Activated CD4-positive, alpha-beta T cell treated with anti-CD3 and anti-CD28 coated beads for 36 hours (primary cell): Measurements from ENCODE around the gene RAMP3. TPM values are rescaled to one million over a fixed set of nuclear protein-coding genes. Genes with fewer than 3 reads are reported as not detected.
"Not testable (repeated sequence)": the region's sequence is repeated elsewhere in the genome, so short reads cannot be mapped to it uniquely, and the experiment has no call there.

Experiments
- ATAC-seq: fragments of 200-7000 bp; cut with Tn5 transposase; one replicate; pipeline ENCODE4 v1.10.0; 2021; ENCODE audit warnings: mild to moderate bottlenecking, moderate library complexity
- CTCF ChIA-PET: fragments of 350-600 bp; sonication (Branson Sonifier 250); formaldehyde crosslinking; loops from one replicate; lab custom pipeline; 2021; ENCODE audit warnings: antibody characterized with exemption; lab: Charles Lee
- POLR2A ChIA-PET: fragments of 350-600 bp; sonication (Branson Sonifier 250); formaldehyde crosslinking; loops from one replicate; lab custom pipeline; 2021; ENCODE audit warnings: antibody characterized with exemption, inconsistent platforms; lab: Charles Lee
- DNase-seq: peaks from one replicate; pipeline ENCODE4 v3.0.0-alpha.2; 2020
- H3K27ac Mint-ChIP-seq: one replicate; pipeline ENCODE4 v1.8.0; 2021; ENCODE audit warnings: mixed read lengths
- H3K27me3 Mint-ChIP-seq: one replicate; pipeline ENCODE4 v1.8.0; 2021; ENCODE audit warnings: mixed read lengths
- H3K36me3 Mint-ChIP-seq: one replicate; pipeline ENCODE4 v1.8.0; 2021; ENCODE audit warnings: low read depth, mixed read lengths
- H3K4me1 Mint-ChIP-seq: one replicate; pipeline ENCODE4 v1.8.0; 2021; ENCODE audit warnings: mixed read lengths
- H3K4me3 Mint-ChIP-seq: one replicate; pipeline ENCODE4 v1.8.0; 2021; ENCODE audit warnings: mild to moderate bottlenecking, moderate library complexity, mixed read lengths
- H3K9me3 Mint-ChIP-seq: one replicate; pipeline ENCODE4 v1.8.0; 2021; ENCODE audit warnings: low read depth, mixed read lengths
- intact Hi-C, 2 experiments: fragments of 100-400 bp; cut with DNase I in 1 of 2; cut with micrococcal nuclease in 1 of 2; formaldehyde crosslinking; loops; one replicate each; pipeline versions ENCODE4 v1.14.2 to v1.15.1; 2022 to 2024; cut with DNase I, micrococcal nuclease
- total RNA-seq, 2 experiments: library from RNA; stranded (reverse); gene quantifications; one replicate each; pipeline ENCODE4 v1.2.3, GENCODE V29; 2021

The RAMP3 gene
- total RNA-seq, 2 experiments from 2014 or later, result not detected

DNA sequence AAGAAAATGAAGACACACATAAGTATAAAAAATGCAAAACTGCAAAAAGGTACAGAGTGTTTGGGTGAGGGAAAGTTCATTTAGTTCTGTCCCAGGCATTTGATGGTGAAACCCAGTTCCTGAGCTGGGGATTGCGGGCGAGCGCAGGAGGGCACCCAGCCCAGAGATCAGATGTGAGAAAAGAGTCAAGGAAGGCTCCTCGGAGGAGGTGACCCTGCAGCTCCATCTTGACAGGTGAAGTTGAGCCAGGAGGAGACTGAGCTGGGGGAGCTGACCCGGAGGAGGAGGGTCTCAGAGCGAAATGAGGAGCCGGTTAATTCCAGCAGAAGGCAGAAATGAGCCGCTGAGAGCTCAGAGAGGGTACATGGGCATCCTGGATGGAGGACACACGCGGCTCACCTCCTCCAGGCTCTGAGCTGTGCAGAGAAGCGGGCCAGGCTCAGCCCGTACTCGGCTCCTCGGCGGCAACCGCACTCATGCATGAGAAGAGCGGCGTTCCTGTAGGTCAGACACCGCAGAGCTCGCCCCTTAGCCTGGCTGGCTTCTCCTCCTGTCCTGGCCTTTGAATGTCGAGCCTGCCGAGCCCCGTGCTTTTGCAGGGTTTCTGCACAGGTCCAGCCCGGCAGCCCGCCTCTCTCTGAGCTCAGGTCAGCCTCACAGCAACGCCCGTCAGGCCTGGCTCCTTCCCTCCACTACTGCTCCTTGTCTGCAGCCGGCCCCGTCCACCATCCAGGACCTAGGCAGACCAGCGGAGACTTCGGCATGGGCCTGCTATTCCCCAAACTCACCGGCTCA is 9.5 kb upstream of the RAMP3 start:
- DNase-seq, result no peak
- intact Hi-C loops, result no loop called here
- ChIA-PET CTCF (interaction anchor here (0.7 to 1.1 kb wide), 2 partner anchors 12 to 1257 kb away, joined by 3 to 7 read pairs; no protein-coding TSS in a partner anchor), POLR2A (no interaction called here)
- Mint-ChIP-seq H3K4me1 (no peaks in the 10 kb centered on the region), H3K4me3 (no peak overlapping the region), H3K9me3 (no peaks in the 10 kb centered on the region), H3K36me3 (no peaks in the 10 kb centered on the region), H3K27me3 (peaks cover 9% of the 10 kb centered on the region), H3K27ac (no peak overlapping the region)
- ATAC-seq, result no peak

DNA sequence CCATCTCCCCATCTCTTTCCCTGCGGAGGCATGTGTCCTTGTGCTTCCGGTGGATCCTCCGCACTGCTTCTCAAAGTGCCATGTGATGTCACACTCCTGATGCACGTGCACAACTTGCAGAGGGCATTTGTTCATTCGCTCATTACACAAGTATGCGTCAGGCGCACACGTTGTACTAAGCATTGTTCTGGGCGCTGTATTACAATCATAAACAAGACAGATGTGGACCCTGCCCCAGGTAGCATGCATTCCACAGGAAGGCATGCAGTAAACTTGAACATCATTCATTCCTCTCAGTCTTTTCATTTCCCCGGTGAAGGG is 9.0 kb upstream of the RAMP3 start:
- DNase-seq (no peak), ATAC-seq (no peak)
- Mint-ChIP-seq H3K27ac (no peak overlapping the region), H3K9me3 (no peaks in the 10 kb centered on the region), H3K27me3 (peaks cover 9% of the 10 kb centered on the region), H3K36me3 (no peaks in the 10 kb centered on the region), H3K4me3 (no peak overlapping the region), H3K4me1 (no peaks in the 10 kb centered on the region)
- ChIA-PET CTCF (interaction anchor here (1.1 kb wide), 1 partner anchor 13 kb away, joined by 7 read pairs; no protein-coding TSS in a partner anchor), POLR2A (no interaction called here)
- intact Hi-C loops, result no loop called here

DNA sequence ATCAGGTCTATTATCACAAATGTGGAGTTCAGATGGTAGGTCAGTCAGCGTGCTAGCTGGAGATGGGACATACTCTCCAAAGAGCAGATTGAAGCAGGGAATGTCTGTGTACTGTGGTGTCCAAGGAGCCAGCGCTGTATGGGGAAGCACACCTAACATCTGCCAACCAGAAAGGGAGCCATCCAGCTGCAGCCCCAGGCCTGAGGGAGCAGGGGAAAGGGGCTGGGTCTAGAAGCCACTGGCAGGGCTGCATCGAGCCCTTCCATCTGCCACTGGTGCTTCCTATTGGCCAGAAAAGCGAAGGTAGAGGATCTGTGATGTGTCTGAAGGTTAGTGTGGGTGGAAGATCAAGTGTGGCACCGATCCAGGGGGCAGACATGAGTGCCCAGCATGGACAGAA is 8.0 kb upstream of the RAMP3 start:
- Mint-ChIP-seq H3K9me3 (no peaks in the 10 kb centered on the region), H3K36me3 (no peaks in the 10 kb centered on the region), H3K27ac (no peak overlapping the region), H3K4me1 (no peaks in the 10 kb centered on the region), H3K27me3 (peaks cover 4% of the 10 kb centered on the region), H3K4me3 (no peak overlapping the region)
- ATAC-seq (no peak), DNase-seq (no peak)
- intact Hi-C loops, result loop anchor here in 1 of 2 experiments (5.0 kb wide), 1 partner anchor 58 kb away; no protein-coding TSS in a partner anchor
- POLR2A ChIA-PET, result no interaction called here
- CTCF ChIA-PET, result interaction anchor here (0.6 kb wide), 1 partner anchor 93 kb away, joined by 3 read pairs; no protein-coding TSS in a partner anchor

DNA sequence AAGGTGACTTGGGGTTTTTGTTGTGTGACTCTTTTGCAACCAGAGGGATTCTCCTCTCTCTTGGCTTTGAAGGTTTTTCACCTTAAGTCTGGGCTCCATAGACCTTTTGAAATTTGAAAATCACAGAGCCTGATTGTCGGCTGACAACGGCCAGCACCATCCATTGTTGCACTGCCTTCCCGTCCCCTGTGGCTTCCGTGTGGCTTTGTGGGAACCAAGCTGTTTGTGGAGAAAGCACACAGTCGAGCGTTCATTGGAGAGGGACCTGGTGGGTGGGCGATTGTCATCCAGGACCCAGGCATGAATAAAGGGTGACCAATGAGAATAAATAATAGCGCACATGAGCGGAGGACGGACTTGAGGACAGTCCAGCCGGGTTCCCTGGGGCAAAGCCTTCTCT is 7.4 kb upstream of the RAMP3 start:
- no peak for DNase-seq
- Mint-ChIP-seq H3K4me3 (no peak overlapping the region), H3K36me3 (no peaks in the 10 kb centered on the region), H3K27ac (no peak overlapping the region), H3K9me3 (no peaks in the 10 kb centered on the region), H3K4me1 (no peaks in the 10 kb centered on the region), H3K27me3 (peaks cover 2% of the 10 kb centered on the region)
- intact Hi-C loops, result loop anchor here in 1 of 2 experiments (5.0 kb wide), 1 partner anchor 57 kb away; no protein-coding TSS in a partner anchor
- ChIA-PET CTCF (no interaction called here), POLR2A (no interaction called here)
- ATAC-seq, result no peak

DNA sequence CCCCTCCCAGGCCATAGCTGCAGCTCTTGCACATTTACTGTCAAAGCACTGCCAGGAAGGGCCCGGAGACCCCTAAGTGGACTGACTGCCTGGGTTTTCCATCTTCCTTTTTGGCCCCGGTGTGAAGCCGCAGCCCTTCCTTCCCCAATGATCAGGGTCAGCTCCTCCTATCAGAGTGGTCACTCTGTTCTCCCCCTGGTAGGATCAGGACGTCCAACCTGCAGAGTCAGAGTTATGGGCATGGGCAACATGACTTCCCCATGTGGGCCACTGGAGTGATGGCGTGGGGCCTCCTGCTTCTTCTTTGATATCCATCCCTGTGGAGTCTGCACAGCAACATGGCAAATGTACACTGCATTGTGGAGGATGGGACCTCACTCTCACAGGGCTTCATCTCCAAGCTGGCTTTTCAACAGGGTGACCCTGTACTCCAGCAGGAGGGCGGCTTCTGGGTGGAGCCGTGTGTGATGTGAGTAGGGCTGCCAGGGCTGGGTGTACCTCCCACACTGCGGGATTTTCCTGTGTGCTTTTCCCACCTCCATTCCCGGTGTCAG is 6.4 kb upstream of the RAMP3 start:
- no peaks in the 10 kb centered on the region for H3K36me3 Mint-ChIP-seq
- CTCF ChIA-PET, result interaction anchor here (8.2 kb wide), 1 partner anchor 108 kb away, joined by 70 read pairs; no protein-coding TSS in a partner anchor
- no peaks in the 10 kb centered on the region for H3K9me3 Mint-ChIP-seq
- POLR2A ChIA-PET, result no interaction called here
- ATAC-seq (no peak), DNase-seq (no peak)
- H3K4me1 Mint-ChIP-seq, result no peaks in the 10 kb centered on the region
- no peak overlapping the region for H3K4me3 Mint-ChIP-seq
- no peak overlapping the region for H3K27ac Mint-ChIP-seq
- peaks cover 2% of the 10 kb centered on the region for H3K27me3 Mint-ChIP-seq
- intact Hi-C loops, result loop anchor here in 1 of 2 experiments (5.0 kb wide), 1 partner anchor 56 kb away; no protein-coding TSS in a partner anchor

DNA sequence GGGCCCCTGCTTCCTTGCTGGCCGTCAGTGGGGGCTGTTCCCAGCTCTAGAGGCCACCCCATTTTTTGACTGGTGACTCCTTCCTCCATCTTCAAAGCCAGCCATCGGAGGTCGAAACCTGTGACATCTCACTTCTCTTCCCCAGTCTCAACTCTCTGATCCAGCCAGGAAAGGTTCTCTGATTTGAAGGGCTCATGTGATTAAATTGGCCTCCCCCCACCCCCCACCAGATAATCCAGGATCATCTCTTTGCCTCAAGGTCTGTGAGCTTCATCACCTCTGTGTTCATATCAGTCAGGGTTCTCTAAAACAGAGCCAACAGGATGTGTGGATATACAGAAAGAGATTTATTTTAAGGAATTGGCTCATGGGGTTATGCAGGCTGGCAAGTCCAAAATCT is 5.6 kb upstream of the RAMP3 start:
- ATAC-seq, result no peak
- intact Hi-C loops, result loop anchor here in 1 of 2 experiments (5.0 kb wide), 1 partner anchor 55 kb away; no protein-coding TSS in a partner anchor
- H3K27me3 Mint-ChIP-seq, result peaks cover 6% of the 10 kb centered on the region
- DNase-seq, result no peak
- H3K36me3 Mint-ChIP-seq, result no peaks in the 10 kb centered on the region
- CTCF ChIA-PET, result interaction anchor here (8.2 kb wide), 1 partner anchor 108 kb away, joined by 70 read pairs; no protein-coding TSS in a partner anchor
- no peak overlapping the region for H3K27ac Mint-ChIP-seq
- no peak overlapping the region for H3K4me3 Mint-ChIP-seq
- POLR2A ChIA-PET, result no interaction called here
- no peaks in the 10 kb centered on the region for H3K9me3 Mint-ChIP-seq
- no peaks in the 10 kb centered on the region for H3K4me1 Mint-ChIP-seq

DNA sequence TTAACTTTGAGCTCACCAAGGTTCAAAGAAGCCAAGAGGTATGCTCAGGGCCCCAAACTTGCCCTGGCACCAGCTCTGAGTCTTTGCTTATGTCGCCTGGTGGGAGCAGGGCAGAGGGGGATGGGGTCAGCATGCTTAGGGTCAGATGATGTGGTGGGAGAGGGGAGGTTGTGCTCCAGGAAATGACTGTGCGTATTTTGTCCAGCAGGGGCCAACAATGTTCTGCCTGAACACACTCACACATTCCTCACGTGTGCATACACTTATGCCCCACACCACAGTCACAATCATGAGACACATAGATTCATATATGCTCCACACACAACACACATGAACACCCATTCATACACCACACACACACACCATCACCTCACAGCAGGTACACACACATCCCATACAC is 4.4 kb upstream of the RAMP3 start:
- ATAC-seq (no peak), DNase-seq (no peak)
- H3K36me3 Mint-ChIP-seq, result no peaks in the 10 kb centered on the region
- POLR2A ChIA-PET, result no interaction called here
- H3K9me3 Mint-ChIP-seq, result no peaks in the 10 kb centered on the region
- no peaks in the 10 kb centered on the region for H3K4me1 Mint-ChIP-seq
- peaks cover 9% of the 10 kb centered on the region for H3K27me3 Mint-ChIP-seq
- intact Hi-C loops, result loop anchor here in 1 of 2 experiments (5.0 kb wide), 1 partner anchor 54 kb away; no protein-coding TSS in a partner anchor
- no peak overlapping the region for H3K4me3 Mint-ChIP-seq
- H3K27ac Mint-ChIP-seq, result no peak overlapping the region
- CTCF ChIA-PET, result interaction anchor here (0.6 to 8.2 kb wide), 3 partner anchors 9 to 106 kb away, joined by 3 to 70 read pairs (median 3); no protein-coding TSS in a partner anchor

DNA sequence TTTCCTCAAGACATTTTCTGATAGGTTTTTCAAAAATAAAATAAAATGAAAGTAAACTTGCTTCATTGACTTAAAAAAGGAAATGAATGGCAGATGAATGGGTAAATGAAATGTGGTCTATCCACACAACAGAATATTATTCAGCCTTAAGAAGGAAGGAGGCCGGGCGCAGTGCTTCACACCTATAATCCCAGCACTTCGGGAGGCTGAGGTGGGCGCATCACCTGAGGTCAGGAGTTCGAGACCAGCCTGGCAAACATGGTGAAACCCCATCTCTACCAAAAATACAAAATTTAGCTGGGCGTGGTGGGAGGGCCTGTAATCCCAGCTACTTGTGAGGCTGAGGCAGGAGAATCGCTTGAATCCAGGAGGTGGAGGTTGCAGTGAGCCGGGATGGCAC is 3.7 kb upstream of the RAMP3 start:
- ATAC-seq, H3K4me1 Mint-ChIP-seq, H3K27ac Mint-ChIP-seq, H3K36me3 Mint-ChIP-seq, DNase-seq, H3K4me3 Mint-ChIP-seq, H3K9me3 Mint-ChIP-seq, POLR2A ChIA-PET: not testable (repeated sequence)
- peaks cover 14% of the 10 kb centered on the region for H3K27me3 Mint-ChIP-seq
- CTCF ChIA-PET, result interaction anchor here (0.7 to 8.2 kb wide), 8 partner anchors 19 to 685 kb away, joined by 3 to 70 read pairs (median 3); no protein-coding TSS in a partner anchor
- intact Hi-C loops, result loop anchor here (1.0 to 5.0 kb wide), 3 partner anchors 53 to 700 kb away; no protein-coding TSS in a partner anchor

DNA sequence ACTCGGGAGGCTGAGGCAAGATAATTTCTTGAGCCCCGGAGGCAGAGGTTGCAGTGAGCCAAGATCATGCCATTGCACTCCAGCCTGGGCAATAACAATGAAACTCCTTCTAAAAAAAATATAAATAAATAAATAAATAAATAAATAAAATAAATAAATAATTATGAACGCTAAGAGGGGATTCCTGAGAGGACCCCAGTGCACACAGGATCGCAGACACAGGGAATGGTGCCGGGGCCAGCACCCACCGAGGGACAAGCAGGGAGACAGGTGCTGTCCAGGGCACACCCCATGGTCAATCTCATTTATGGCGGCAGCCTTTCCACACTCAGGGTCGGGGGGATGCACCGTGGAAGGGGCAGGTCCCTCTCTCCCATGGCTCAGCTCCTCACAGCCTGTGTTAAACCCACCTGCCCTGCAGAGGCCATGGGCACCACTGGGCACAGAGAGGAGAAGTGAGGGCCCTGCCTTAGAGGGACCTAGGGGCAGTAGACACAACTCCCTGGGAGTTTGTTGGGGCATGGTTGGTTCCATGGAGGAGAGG is 2.2 kb upstream of the RAMP3 start:
- intact Hi-C loops, result no loop called here

DNA sequence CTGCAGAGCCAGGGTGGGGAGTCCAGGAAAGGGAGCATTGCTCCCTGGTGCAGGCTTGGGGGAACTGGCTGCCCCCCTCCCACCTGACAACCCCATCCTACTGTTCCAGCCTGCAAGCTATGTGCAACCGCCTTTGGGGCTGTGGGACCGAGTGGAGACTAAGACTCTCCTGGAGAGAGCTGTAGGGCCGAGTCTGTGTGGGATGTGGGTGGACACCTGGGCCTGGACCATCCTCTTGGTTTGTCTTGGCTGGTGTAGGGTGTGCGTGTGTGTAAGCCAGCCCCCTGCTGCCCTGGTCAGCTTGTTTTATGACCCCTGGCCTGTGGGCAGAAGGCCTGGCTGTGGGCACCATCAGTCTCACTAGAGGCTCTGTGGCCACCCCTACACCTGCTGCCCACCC is 1.6 kb upstream of the RAMP3 start:
- ATAC-seq, result no peak
- ChIA-PET POLR2A (no interaction called here), CTCF (interaction anchor here (0.7 to 8.2 kb wide), 5 partner anchors 87 to 612 kb away, joined by 3 to 70 read pairs (median 3); no protein-coding TSS in a partner anchor)
- Mint-ChIP-seq H3K4me1 (no peaks in the 10 kb centered on the region), H3K36me3 (no peaks in the 10 kb centered on the region), H3K27ac (no peak overlapping the region), H3K27me3 (peaks cover 16% of the 10 kb centered on the region), H3K4me3 (no peak overlapping the region), H3K9me3 (no peaks in the 10 kb centered on the region)
- intact Hi-C loops, result no loop called here
- DNase-seq, result no peak

More for the DNA sequence above, 2.2 kb upstream of the RAMP3 start:
- CTCF ChIA-PET, result interaction anchor here (0.6 to 8.2 kb wide), 8 partner anchors 10 to 612 kb away, joined by 3 to 70 read pairs (median 3); no protein-coding TSS in a partner anchor
- Mint-ChIP-seq H3K4me1 (no peaks in the 10 kb centered on the region), H3K27ac (no peak overlapping the region), H3K27me3 (peaks cover 16% of the 10 kb centered on the region), H3K9me3 (no peaks in the 10 kb centered on the region), H3K36me3 (no peaks in the 10 kb centered on the region), H3K4me3 (no peak overlapping the region)
- DNase-seq, result no peak
- ATAC-seq, result no peak
- POLR2A ChIA-PET, result no interaction called here
